Stimulated activated CD4-positive, alpha-beta T cell treated with anti-CD3 and anti-CD28 coated beads, Interleukin-2, amount 100 ng/mL, for 4 hours (primary cell): ENCODE measurements around the gene UNK.
A peak's percentile ranks its signal among the peaks of the same experiment; 100 is the strongest.
"Not testable (repeated sequence)": the region's sequence is repeated elsewhere in the genome, so short reads cannot be mapped to it uniquely, and the experiment has no call there.

Source experiments
- DNase-seq: peaks from one replicate; pipeline ENCODE4 v3.0.0-alpha.2; 2020; ENCODE audit warnings: low read depth

The UNK gene

DNA sequence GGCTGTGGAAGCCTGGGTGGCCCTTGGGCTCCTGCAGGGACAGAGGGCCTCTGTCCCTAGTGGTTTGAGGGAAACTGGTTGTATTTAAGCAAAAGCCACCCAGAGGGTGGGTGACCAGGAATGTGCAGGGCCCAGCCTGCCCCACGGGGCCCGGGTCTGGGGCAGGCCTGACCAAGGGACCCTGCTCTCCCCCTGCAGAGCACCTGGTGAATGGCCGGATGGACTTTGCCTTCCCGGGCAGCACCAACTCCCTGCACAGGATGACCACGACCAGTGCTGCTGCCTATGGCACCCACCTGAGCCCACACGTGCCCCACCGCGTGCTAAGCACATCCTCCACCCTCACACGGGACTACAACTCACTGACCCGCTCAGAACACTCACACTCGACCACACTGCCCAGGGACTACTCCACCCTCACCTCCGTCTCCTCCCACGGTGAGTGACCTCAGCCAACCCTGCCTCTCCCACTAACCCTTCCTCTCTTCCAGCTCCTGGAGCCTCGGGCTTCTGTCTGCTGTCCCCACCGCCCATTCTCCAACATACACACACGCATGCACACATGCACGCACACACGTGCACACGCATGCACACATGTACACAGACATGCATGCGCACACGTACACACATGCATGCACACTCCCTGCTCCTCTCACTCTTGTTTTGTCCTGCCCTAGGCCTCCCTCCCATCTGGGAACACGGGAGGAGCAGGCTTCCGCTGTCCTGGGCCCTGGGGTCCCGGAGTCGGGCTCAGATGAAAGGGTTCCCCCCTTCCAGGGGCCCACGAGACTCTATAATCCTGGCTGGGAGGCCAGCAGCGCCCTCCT is 30.0 kb upstream of the UNK start:
- DNase-seq: no peak

DNA sequence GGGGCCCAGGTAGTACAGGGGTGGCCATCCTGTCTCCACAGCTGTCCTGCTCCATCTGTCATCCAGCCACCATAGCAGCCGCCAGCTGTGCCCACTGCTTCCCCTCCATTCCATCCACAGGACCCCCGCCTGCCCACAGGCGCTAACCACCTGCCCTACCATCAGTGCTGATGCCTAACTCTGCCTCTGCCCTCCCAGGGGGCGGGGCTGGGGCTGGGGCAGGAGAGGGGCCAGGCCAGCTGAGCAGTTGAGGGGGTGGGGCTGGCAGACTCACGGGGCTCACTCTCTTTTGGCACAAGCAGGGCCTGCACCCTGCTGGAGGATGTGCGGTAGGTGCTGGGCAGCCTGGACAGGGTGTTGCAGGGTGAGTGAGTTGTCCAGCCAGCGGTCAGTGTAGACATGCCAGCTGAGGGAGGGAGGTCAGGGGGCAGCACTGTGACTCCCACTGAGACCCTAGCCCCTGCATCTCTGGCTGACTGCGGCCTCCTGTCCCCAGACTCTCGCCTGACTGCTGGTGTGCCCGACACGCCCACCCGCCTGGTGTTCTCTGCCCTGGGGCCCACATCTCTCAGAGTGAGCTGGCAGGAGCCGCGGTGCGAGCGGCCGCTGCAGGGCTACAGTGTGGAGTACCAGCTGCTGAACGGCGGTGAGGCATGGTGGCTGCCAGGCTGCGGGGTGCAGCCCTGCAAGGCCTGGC is 29.3 kb upstream of the UNK start:
- DNase-seq: no peak

DNA sequence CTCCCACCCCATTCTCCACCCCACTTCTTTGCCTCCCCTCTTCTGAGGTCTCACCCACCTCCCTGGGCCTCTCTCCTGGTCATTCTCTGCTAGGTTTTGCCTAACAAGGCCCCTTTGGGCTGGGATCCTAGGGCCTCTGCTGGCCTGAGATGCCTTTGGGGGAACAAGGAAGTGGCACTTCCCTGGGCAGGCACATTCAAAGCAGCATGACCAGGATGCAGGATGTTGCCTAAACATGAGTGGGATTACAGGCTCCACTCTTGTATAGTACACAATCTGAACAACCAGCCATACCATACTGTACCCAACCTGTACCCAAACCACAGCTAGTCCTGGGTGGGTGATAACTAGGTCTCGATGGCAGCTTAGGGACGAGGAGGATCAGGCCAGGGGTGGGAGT is 28.6 kb upstream of the UNK start:
- no peak for DNase-seq

DNA sequence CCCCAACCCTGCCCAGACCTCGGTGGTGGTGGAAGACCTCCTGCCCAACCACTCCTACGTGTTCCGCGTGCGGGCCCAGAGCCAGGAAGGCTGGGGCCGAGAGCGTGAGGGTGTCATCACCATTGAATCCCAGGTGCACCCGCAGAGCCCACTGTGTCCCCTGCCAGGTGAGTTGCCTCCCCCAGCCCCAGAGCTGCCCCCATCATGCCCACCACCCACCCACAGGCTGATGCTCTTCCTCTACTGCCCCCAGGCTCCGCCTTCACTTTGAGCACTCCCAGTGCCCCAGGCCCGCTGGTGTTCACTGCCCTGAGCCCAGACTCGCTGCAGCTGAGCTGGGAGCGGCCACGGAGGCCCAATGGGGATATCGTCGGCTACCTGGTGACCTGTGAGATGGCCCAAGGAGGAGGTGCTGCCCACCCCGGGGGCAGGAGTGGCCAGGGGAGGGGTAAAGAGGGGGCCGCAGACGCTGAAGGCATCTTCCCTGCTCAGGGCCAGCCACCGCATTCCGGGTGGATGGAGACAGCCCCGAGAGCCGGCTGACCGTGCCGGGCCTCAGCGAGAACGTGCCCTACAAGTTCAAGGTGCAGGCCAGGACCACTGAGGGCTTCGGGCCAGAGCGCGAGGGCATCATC is 28.0 kb upstream of the UNK start:
- no peak for DNase-seq

DNA sequence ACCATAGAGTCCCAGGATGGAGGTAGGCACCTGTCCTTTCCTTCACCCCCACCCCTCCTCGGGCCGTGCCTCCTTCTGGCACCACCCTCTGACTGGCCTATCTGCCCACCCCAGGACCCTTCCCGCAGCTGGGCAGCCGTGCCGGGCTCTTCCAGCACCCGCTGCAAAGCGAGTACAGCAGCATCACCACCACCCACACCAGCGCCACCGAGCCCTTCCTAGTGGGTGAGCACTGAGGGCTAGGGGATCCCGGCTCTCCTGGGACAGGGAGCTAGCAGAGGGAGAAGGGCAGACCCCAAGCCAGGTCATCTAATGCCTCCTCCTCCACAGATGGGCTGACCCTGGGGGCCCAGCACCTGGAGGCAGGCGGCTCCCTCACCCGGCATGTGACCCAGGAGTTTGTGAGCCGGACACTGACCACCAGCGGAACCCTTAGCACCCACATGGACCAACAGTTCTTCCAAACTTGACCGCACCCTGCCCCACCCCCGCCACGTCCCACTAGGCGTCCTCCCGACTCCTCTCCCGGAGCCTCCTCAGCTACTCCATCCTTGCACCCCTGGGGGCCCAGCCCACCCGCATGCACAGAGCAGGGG is 27.4 kb upstream of the UNK start:
- no peak for DNase-seq

- DNase-seq: no peak
Observed at GRCh38 chr17:75758131-75758905, 26.3 kb upstream of the UNK start.

GRCh38 chr17:75759457-75759856 is 25.1 kb upstream of the UNK start:
- no peak for DNase-seq

GRCh38 chr17:75759978-75760640 is 24.5 kb upstream of the UNK start:
- not testable (repeated sequence) for DNase-seq

- no peak for DNase-seq
Observed at GRCh38 chr17:75762513-75763268, 21.9 kb upstream of the UNK start.

- DNase-seq: no peak
Observed at GRCh38 chr17:75763269-75763607, 21.4 kb upstream of the UNK start.

GRCh38 chr17:75763613-75764416 is 20.8 kb upstream of the UNK start:
- DNase-seq: no peak

- no peak for DNase-seq
Observed at GRCh38 chr17:75764417-75764710, 20.2 kb upstream of the UNK start.

DNA sequence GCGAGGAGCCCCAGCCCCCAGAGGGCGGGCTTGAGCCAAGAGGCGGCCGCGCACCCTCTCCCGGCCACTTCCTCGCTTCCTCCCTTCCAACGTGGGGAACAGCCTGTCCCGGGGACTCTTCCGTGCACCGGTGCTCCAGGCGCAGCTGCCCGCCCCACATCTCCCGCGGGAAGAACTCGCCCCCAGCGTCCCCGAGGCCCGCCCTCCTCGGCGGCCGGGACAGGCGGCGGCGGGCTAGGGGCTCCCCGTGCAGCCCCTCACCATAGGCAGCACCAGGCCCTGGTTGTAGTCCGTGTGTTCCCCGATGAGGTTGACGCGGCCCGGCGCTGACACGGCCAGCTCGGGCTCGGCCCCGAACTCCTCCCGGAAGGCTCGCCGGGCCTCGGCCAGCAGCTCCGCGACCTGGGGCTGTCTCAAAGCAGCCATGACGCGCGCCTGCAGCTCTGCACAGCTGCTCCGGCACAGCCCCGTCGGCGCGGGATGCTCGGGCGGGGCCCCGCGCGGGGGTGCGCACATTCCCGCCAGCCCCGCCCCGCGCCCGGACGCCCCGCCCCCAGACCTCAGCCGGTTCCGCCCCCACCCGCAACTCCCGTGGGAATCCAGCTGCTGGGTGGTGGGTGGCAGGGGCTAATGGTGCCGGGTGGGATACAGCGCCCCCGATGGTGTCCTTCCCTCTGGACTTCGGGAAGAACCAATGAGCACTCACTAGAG is 19.7 kb upstream of the UNK start, which contains the start of gene GALK1:
GALK1 (minus strand) TSS at position 482 of the 711 bp plus-strand sequence; CDS start at position 426, 56 bp downstream.
- DNase-seq: peak; percentile 62

GRCh38 chr17:75765981-75766380 is 18.6 kb upstream of the UNK start:
- no peak for DNase-seq

GRCh38 chr17:75767881-75768280 is 16.7 kb upstream of the UNK start:
- no peak for DNase-seq

GRCh38 chr17:75769536-75769935 is 15.1 kb upstream of the UNK start:
- DNase-seq: no peak

GRCh38 chr17:75771334-75772281 is 13.0 kb upstream of the UNK start:
- DNase-seq: no peak
